Liver (tissue), 9 donors: ENCODE data around the gene PDE4D. TPM values are rescaled to one million over a fixed set of nuclear protein-coding genes. Genes with fewer than 3 reads are reported as not detected.

ENCODE experiments used
- DNase-seq: peaks from one replicate; pipeline ENCODE4 v3.0.0-alpha.2; 2017; ENCODE audit warnings: low spot score
- H3K27ac ChIP-seq, 2 donors: one replicate each; pipeline ENCODE4 v1.7.0; 2013; ENCODE audit warnings: inconsistent platforms in 2 of 2, low read length in 2 of 2, control low read depth in 1 of 2, low read depth in 1 of 2, mild to moderate bottlenecking in 1 of 2
- H3K27me3 ChIP-seq, 4 donors: one replicate each; pipeline versions ENCODE4 v1.6.1 to v1.7.0; 2013; ENCODE audit warnings: low read length in 3 of 4, inconsistent platforms in 1 of 4, mild to moderate bottlenecking in 1 of 4, moderate library complexity in 1 of 4; ENCODE audit not compliant: control insufficient read depth in 4 of 4, insufficient read depth in 4 of 4
- H3K36me3 ChIP-seq, 4 donors: one replicate each; pipeline versions ENCODE4 v1.6.1 to v1.7.0; 2013; ENCODE audit warnings: low read length in 3 of 4, mild to moderate bottlenecking in 3 of 4, low read depth in 1 of 4, moderate library complexity in 1 of 4; ENCODE audit not compliant: control insufficient read depth in 4 of 4, insufficient read depth in 3 of 4
- H3K4me1 ChIP-seq, 4 donors: one replicate each; pipeline versions ENCODE4 v1.6.1 to v1.7.0; 2013; ENCODE audit warnings: low read length in 3 of 4, mild to moderate bottlenecking in 3 of 4, moderate library complexity in 1 of 4; ENCODE audit not compliant: control insufficient read depth in 4 of 4, insufficient read depth in 4 of 4
- H3K4me3 ChIP-seq, 3 donors: one replicate each; pipeline versions ENCODE4 v1.6.1 to v1.7.0; 2013; ENCODE audit warnings: low read length in 3 of 3, control low read depth in 1 of 3, low read depth in 1 of 3, mild to moderate bottlenecking in 1 of 3
- H3K9ac ChIP-seq, 2 donors: one replicate each; pipeline ENCODE4 v1.7.0; 2013; ENCODE audit warnings: low read length in 2 of 2, mild to moderate bottlenecking in 2 of 2, moderate library complexity in 2 of 2, control low read depth in 1 of 2, low read depth in 1 of 2
- H3K9me3 ChIP-seq, 4 donors: one replicate each; pipeline versions ENCODE4 v1.6.1 to v1.7.0; 2013; ENCODE audit warnings: low read length in 3 of 4; ENCODE audit not compliant: control insufficient read depth in 4 of 4
- ATF3 ChIP-seq: IDR thresholded peaks from 2 replicates; pipeline ENCODE4 v1.6.1; 2016; ENCODE audit warnings: antibody characterized with exemption
- CTCF ChIP-seq: fragments of 150-350 bp; IDR thresholded peaks from 2 replicates; pipeline ENCODE4 v1.5.1; 2017; ENCODE audit warnings: improper control_type of control experiment, low read depth, low read length; ENCODE audit not compliant: missing input control
- EGR1 ChIP-seq, 2 donors: IDR thresholded peaks; 2 replicates each; pipeline ENCODE4 v1.6.1; 2016 to 2018; ENCODE audit warnings: antibody characterized with exemption in 2 of 2, low read depth in 2 of 2
- FOXA1 ChIP-seq: IDR thresholded peaks from 2 replicates; pipeline ENCODE4 v1.6.1; 2016; ENCODE audit warnings: antibody characterized with exemption
- FOXA2 ChIP-seq: IDR thresholded peaks from 2 replicates; pipeline ENCODE4 v1.6.1; 2016; ENCODE audit warnings: antibody characterized with exemption
- GABPA ChIP-seq, 2 donors: IDR thresholded peaks in 1 of 2; conservative IDR thresholded peaks in 1 of 2; 2 replicates each; pipeline ENCODE4 v1.6.1; 2016; ENCODE audit warnings: antibody characterized with exemption in 2 of 2, mild to moderate bottlenecking in 1 of 2, moderate library complexity in 1 of 2
- HNF4A ChIP-seq, 2 donors: conservative IDR thresholded peaks; 2 replicates each; pipeline ENCODE4 v1.6.1; 2016; ENCODE audit warnings: antibody characterized with exemption in 2 of 2, mild to moderate bottlenecking in 2 of 2
- HNF4G ChIP-seq: IDR thresholded peaks from 2 replicates; pipeline ENCODE4 v1.6.1; 2016; ENCODE audit warnings: antibody characterized with exemption
- JUND ChIP-seq, 2 donors: IDR thresholded peaks; 2 replicates each; pipeline ENCODE4 v1.6.1; 2016; ENCODE audit warnings: antibody characterized with exemption in 2 of 2
- MAX ChIP-seq: IDR thresholded peaks from 2 replicates; pipeline ENCODE4 v1.6.1; 2016; ENCODE audit warnings: antibody characterized with exemption
- RAD21 ChIP-seq, 2 donors: IDR thresholded peaks; 2 replicates each; pipeline ENCODE4 v1.6.1; 2016; ENCODE audit warnings: antibody characterized with exemption in 2 of 2, mild to moderate bottlenecking in 2 of 2
- RXRA ChIP-seq, 2 donors: IDR thresholded peaks; 2 replicates each; pipeline ENCODE4 v1.6.1; 2017 to 2018; ENCODE audit warnings: antibody characterized with exemption in 2 of 2, mild to moderate bottlenecking in 1 of 2
- SP1 ChIP-seq: IDR thresholded peaks from 2 replicates; pipeline ENCODE4 v1.6.1; 2018; ENCODE audit warnings: antibody characterized with exemption, mild to moderate bottlenecking
- TAF1 ChIP-seq: conservative IDR thresholded peaks from 2 replicates; pipeline ENCODE4 v1.6.1; 2016; ENCODE audit warnings: antibody characterized with exemption, mild to moderate bottlenecking
- YY1 ChIP-seq: IDR thresholded peaks from 2 replicates; pipeline ENCODE4 v1.6.1; 2016; ENCODE audit warnings: antibody characterized with exemption, mild to moderate bottlenecking
- ZBTB33 ChIP-seq: IDR thresholded peaks from 2 replicates; pipeline ENCODE4 v1.6.1; 2016; ENCODE audit warnings: antibody characterized with exemption
- WGBS: extraction: QIAGEN DNeasy Blood & Tissue Kit; methylation state at CpG from one replicate; pipeline ENCODE4 v1.1.7; 2013; 5-methylcytosine and 5-hydroxymethylcytosine counted together
- polyA plus RNA-seq, 2 donors: library from polyadenylated mRNA; stranded (reverse) in 1 of 2; unstranded in 1 of 2; fragments of 200-250 nt in 1 of 2; fragments of >200 nt in 1 of 2; fragmentation: Nextera tagmentation in 1 of 2; extraction: Ambion mirVana in 1 of 2; gene quantifications; one replicate each; pipeline versions ENCODE4 v1.2.1 to v1.2.3, GENCODE V29; 2013 to 2015
- total RNA-seq, 2 donors: library from RNA; depleted of rRNA; stranded (reverse); fragments of >200 nt; gene quantifications; one replicate each; pipeline ENCODE4 v1.2.3, GENCODE V29; 2014
- donor health status: healthy.
- donor health status: healthy.
- donor health status: healthy.
- donor health status: healthy.
- donor health status: healthy.

The PDE4D gene
- total and polyA plus RNA-seq, 4 donors, result 0.67 to 11.9 (median 6.5) TPM

GRCh38 chr5:59584858-59585846 is 308.4 kb downstream of the PDE4D start:
- peaks cover 0 to 8% (median 0%) of the 10 kb centered on the region in 4 donors for H3K4me1 ChIP-seq
- no peak for DNase-seq
- TF ChIP-seq ATF3, result no peak
- no peak for TF ChIP-seq ZBTB33
- TF ChIP-seq FOXA1, result no peak
- no peak for TF ChIP-seq YY1
- TF ChIP-seq JUND (IDR thresholded peaks at IDR 0.05), result no peak
- no peak for TF ChIP-seq GABPA (IDR thresholded peaks at IDR 0.05 in 1 of 2, conservative IDR thresholded peaks at IDR 0.05 in 1 of 2)
- TF ChIP-seq SP1, result no peak
- TF ChIP-seq HNF4A (conservative IDR thresholded peaks at IDR 0.05), result no peak
- TF ChIP-seq HNF4G, result no peak
- no peak for TF ChIP-seq RXRA (IDR thresholded peaks at IDR 0.05)
- no peak for TF ChIP-seq EGR1 (IDR thresholded peaks at IDR 0.05; ENCODE audit: low read depth in 2 of 2)
- TF ChIP-seq MAX, result no peak
- no peak for TF ChIP-seq RAD21 (IDR thresholded peaks at IDR 0.05)
- no peak for TF ChIP-seq CTCF
- H3K9me3 ChIP-seq, result no peaks in the 10 kb centered on the region
- no peak overlapping the region for H3K27ac ChIP-seq
- H3K27me3 ChIP-seq, result peaks cover 0 to 3% (median 0%) of the 10 kb centered on the region in 4 donors
- H3K4me3 ChIP-seq, result no peak overlapping the region
- WGBS, result 82% methylated on average over 6 of the region's 6 CpGs
- H3K36me3 ChIP-seq, result no peaks in the 10 kb centered on the region
- no peak overlapping the region for H3K9ac ChIP-seq

- Histone ChIP-seq H3K9me3 (no peaks in the 10 kb centered on the region), H3K9ac (no peak overlapping the region), H3K4me1 (peaks cover 0 to 8% (median 0%) of the 10 kb centered on the region in 4 donors), H3K4me3 (no peak overlapping the region), H3K36me3 (no peaks in the 10 kb centered on the region), H3K27ac (no peak overlapping the region), H3K27me3 (peaks cover 0 to 3% (median 0%) of the 10 kb centered on the region in 4 donors)
- TF ChIP-seq RXRA (IDR thresholded peaks at IDR 0.05) (no peak), MAX (no peak), CTCF (no peak), GABPA (IDR thresholded peaks at IDR 0.05 in 1 of 2, conservative IDR thresholded peaks at IDR 0.05 in 1 of 2) (no peak), HNF4A (conservative IDR thresholded peaks at IDR 0.05) (no peak), EGR1 (IDR thresholded peaks at IDR 0.05; ENCODE audit: low read depth in 2 of 2) (no peak), ZBTB33 (no peak), HNF4G (no peak), TAF1 (no peak), FOXA1 (no peak), SP1 (no peak), JUND (IDR thresholded peaks at IDR 0.05) (no peak), RAD21 (IDR thresholded peaks at IDR 0.05) (no peak), FOXA2 (no peak), ATF3 (no peak)
- 74% methylated on average over 8 of the region's 8 CpGs for WGBS
- no peak for DNase-seq
Observed at GRCh38 chr5:59583810-59584562, 309.5 kb downstream of the PDE4D start.
